NT2/D1 (cell line): ENCODE measurements around the gene SNX6.
"Not testable (repeated sequence)": the region's sequence is repeated elsewhere in the genome, so short reads cannot be mapped to it uniquely, and the experiment has no call there.

Experiments
- DNase-seq: peaks from one replicate; pipeline ENCODE4 v3.0.0-alpha.2; 2011; ENCODE audit warnings: low read depth, low spot score
- H3K27me3 ChIP-seq: 2 replicates; pipeline ENCODE4 v1.6.0; 2011; ENCODE audit warnings: mild to moderate bottlenecking; ENCODE audit not compliant: insufficient read length, insufficient read depth
- H3K36me3 ChIP-seq: 2 replicates; pipeline ENCODE4 v1.6.1; 2011; ENCODE audit warnings: mild to moderate bottlenecking, low read length, mixed read lengths; ENCODE audit not compliant: insufficient read depth, insufficient read length
- H3K4me1 ChIP-seq: 2 replicates; pipeline ENCODE4 v1.5.1; 2011; ENCODE audit not compliant: insufficient read depth, insufficient read length
- H3K4me3 ChIP-seq: 2 replicates; pipeline ENCODE4 v1.5.1; 2011; ENCODE audit warnings: low read depth; ENCODE audit not compliant: insufficient read length
- H3K9ac ChIP-seq: 2 replicates; pipeline ENCODE4 v1.6.0; 2011; ENCODE audit warnings: low read depth; ENCODE audit not compliant: insufficient read length
- H3K9me3 ChIP-seq: 2 replicates; pipeline ENCODE4 v1.5.1; 2011; ENCODE audit warnings: mild to moderate bottlenecking, low read length; ENCODE audit not compliant: insufficient read depth
- SUZ12 ChIP-seq: IDR thresholded peaks from 2 replicates; pipeline ENCODE4 v1.6.1; 2011; ENCODE audit not compliant: insufficient read length, insufficient read depth; ENCODE audit errors: extremely low read depth
- YY1 ChIP-seq: IDR thresholded peaks from 2 replicates; pipeline ENCODE4 v1.6.1; 2011; ENCODE audit not compliant: insufficient read length, insufficient read depth
- ZNF274 ChIP-seq: IDR thresholded peaks from 2 replicates; pipeline ENCODE4 v1.6.1; 2011; ENCODE audit warnings: mild to moderate bottlenecking, low read depth, low read length

The SNX6 gene

DNA sequence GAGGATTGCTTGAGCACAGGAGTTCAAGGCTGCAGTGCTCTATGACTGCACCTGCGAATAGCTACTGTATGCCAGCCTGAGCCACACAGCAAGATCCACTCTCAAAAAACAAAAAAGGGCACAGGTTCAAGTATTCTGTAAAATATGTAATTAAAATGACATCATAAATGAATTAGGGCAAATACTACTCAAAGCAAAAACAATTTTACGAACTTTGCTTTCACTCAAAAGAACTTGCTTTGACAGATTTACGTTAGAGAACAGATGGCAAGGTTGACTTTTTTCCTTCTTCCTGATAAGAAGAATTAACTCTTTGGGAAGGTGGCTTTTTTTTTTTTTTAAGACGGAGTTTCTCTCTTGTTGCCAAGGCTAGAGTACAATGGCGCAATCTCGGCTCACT, 46.4 kb downstream of the SNX6 start:
- Histone ChIP-seq H3K4me3 (no peak overlapping the region), H3K36me3 (peaks cover 35% of the 10 kb centered on the region), H3K9ac (no peak overlapping the region), H3K4me1 (no peaks in the 10 kb centered on the region), H3K9me3 (no peaks in the 10 kb centered on the region), H3K27me3 (no peaks in the 10 kb centered on the region)
- no peak for DNase-seq
- TF ChIP-seq ZNF274 (no peak), SUZ12 (no peak), YY1 (no peak)

DNA sequence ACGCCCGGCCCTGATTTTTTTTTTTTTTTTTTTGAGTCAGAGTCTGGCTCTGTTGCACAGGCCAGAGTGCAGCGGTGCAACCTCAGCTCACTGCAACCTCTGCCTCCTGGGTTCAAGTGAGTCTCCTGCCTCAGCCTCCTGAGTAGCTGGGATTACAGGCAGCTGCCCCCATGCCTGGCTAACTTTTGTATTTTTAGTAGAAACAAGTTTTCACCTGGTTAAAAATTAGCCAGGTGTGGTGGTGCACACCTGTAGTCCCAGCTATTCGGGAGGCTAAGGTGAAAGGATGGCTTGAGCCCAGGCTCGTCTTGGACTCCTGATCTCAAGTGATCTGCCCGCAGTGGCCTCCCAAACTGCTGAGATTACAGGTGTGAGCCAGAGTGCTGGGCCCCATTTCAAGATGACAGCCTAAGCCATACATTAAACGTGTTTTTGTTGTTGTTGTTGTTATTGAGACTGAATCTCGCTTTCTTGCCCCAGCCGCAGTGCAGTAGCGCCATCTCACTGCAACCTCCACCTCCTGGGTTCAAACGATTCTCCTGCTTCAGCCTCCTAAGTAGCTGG, 47.7 kb downstream of the SNX6 start:
- no peak for DNase-seq
- Histone ChIP-seq H3K9ac (no peak overlapping the region), H3K27me3 (no peaks in the 10 kb centered on the region), H3K4me1 (no peaks in the 10 kb centered on the region), H3K4me3 (no peak overlapping the region), H3K9me3 (no peaks in the 10 kb centered on the region), H3K36me3 (peaks cover 39% of the 10 kb centered on the region)
- TF ChIP-seq ZNF274 (no peak), YY1 (no peak), SUZ12 (no peak)

DNA sequence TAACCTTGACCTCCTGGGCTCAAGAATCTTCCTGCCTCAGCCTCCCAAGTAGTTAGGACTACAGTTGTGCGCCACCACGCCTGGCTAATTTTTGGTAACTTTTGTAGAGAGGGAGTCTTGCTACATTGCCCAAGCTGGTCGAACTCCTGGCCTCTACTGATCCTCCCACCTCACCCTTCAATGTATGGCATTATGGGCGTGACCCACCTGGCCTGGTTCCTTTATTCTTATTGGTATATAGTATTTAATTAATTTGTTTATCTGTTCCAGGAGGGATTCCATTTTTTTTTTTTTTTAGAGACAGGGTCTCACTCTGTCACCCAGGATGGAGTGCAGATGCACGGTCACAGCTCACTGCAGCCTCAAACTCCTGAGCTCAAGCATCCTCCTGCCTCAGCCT, 49.6 kb downstream of the SNX6 start:
- Histone ChIP-seq H3K9me3 (no peaks in the 10 kb centered on the region), H3K4me1 (no peaks in the 10 kb centered on the region), H3K27me3 (no peaks in the 10 kb centered on the region), H3K4me3 (no peak overlapping the region), H3K36me3 (peaks cover 33% of the 10 kb centered on the region), H3K9ac (no peak overlapping the region)
- TF ChIP-seq ZNF274 = no peak
- DNase-seq = no peak

DNA sequence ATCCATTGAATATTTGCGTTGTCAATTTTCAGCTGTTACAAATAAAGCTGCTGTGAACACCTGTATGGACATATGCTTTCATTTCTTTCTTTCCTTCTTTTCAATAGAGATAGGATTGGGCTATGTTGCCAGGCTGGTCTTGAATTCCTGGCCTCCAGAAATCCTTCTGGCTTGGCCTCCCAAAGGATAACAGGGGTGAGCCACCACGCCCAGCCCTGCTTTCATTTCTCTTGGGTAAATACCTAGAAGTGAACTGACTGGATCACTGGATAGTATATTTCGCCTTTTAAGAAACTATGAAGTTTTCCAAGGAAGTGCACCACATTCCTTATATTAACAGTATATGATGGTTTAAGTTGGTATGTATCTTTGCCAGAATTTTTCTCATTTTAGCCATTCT, 58.2 kb downstream of the SNX6 start:
- H3K36me3 ChIP-seq = peaks cover 28% of the 10 kb centered on the region
- H3K9me3 ChIP-seq = no peaks in the 10 kb centered on the region
- H3K27me3 ChIP-seq = no peaks in the 10 kb centered on the region
- TF ChIP-seq ZNF274 = no peak
- TF ChIP-seq YY1 = no peak
- no peak for TF ChIP-seq SUZ12
- no peak overlapping the region for H3K4me3 ChIP-seq
- no peak for DNase-seq
- H3K4me1 ChIP-seq = no peaks in the 10 kb centered on the region
- H3K9ac ChIP-seq = no peak overlapping the region

DNA sequence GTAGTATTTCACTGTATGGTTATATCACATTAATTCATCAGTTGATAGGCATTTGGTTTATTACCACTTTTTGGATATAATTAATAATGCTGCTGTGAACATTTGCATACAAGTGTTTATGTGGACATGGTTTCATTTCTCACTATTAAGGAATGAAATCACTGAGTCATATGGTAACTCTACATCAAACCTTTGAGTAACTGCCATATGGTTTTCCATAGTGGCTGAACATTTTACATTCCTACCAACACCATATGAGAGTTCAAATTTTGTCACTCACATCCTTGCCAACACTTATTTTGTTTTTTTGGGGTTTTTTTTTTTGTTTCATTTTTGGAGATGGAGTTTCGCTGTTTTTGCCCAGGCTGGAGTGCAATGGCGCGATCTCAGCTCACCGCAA, 60.2 kb downstream of the SNX6 start:
- TF ChIP-seq ZNF274 = no peak
- TF ChIP-seq YY1 = no peak
- TF ChIP-seq SUZ12 = no peak
- H3K36me3 ChIP-seq = peaks cover 26% of the 10 kb centered on the region
- no peaks in the 10 kb centered on the region for H3K27me3 ChIP-seq
- H3K4me3 ChIP-seq = no peak overlapping the region
- DNase-seq = no peak
- no peaks in the 10 kb centered on the region for H3K4me1 ChIP-seq
- no peaks in the 10 kb centered on the region for H3K9me3 ChIP-seq
- no peak overlapping the region for H3K9ac ChIP-seq

DNA sequence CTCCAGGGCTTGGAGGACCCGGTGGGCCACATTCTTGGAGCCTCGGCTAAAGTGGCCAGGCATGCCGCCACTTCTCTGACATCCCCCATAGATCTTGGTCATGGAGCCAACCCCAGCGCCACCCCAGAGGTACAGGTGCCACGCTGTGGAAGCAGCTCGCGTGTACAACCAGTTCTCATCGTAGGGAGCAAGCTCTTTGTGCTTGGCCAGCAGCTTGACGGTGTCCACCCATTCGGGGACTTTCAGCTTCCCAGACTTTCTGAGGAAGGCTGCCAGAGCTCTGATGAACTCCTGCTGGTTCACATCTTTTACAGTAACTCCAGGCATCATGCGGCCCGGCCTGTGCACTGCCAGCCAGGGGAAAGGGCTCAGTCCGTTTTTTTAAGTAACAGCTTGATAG, 61.1 kb downstream of the SNX6 start:
- Histone ChIP-seq H3K27me3 (no peaks in the 10 kb centered on the region), H3K9me3 (no peaks in the 10 kb centered on the region), H3K4me1 (no peaks in the 10 kb centered on the region), H3K9ac (no peak overlapping the region), H3K36me3 (peaks cover 30% of the 10 kb centered on the region), H3K4me3 (no peak overlapping the region)
- TF ChIP-seq YY1 (no peak), SUZ12 (no peak), ZNF274 (no peak)
- DNase-seq = no peak

DNA sequence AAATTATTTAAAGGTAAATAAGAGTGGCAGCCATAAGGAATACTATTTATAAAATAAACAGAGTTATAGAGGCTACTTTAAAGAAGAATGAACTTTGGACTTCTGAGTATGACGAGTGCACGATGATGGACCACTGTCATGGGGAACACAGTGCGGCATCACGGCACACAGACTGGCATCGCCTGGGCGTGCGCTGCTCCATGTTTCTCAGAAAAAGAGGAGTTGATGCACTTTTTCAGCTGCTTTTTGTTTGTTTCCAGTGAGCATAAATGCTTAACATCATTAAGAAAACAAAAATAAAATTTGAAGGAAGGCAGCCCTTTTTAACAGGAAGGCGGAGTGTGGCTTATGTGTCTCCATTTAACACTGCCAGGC, 67.2 kb downstream of the SNX6 start:
- DNase-seq = no peak
- no peak for TF ChIP-seq SUZ12
- TF ChIP-seq ZNF274 = no peak
- no peak for TF ChIP-seq YY1
- H3K27me3 ChIP-seq = no peaks in the 10 kb centered on the region

DNA sequence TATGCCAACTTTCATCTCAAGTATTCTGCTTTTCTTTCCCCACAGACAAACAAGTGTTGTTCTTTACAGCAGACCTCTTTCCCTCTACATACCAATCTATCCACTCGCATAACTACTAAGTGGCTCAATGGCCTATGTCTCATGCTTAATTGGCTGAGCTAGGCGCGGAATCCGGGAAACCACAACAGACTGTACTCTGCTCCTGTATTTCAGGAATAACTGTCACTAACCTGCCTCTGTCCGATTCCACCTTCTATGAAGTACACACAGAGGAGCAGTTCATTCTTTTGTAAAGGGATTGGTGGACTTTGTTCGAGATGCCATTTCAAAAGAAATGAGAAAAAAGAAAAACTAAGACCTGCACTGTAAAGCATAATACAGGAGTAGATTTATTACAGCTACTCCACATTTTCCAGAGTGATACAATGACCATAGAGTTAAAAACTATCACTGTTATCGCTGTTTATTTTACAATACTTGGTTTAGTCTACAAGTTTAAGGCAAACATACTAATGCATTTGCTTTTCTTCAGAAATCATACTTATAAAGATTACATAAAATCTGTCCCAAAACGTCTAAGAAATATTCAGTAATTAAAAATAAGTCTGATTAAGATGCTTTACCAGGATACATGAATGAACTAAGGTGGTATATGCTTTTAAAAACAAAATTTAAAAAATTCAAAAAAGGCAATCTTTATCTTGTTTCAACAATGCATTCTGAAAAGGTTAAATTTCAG, 67.7 kb downstream of the SNX6 start:
- H3K27me3 ChIP-seq, H3K4me3 ChIP-seq, H3K4me1 ChIP-seq, H3K9me3 ChIP-seq, H3K9ac ChIP-seq, DNase-seq: not testable (repeated sequence)
- peaks cover 18% of the 10 kb centered on the region for H3K36me3 ChIP-seq

More for the DNA sequence above, 67.2 kb downstream of the SNX6 start:
- Histone ChIP-seq H3K4me1 (no peaks in the 10 kb centered on the region), H3K4me3 (no peak overlapping the region), H3K9me3 (no peaks in the 10 kb centered on the region), H3K9ac (no peak overlapping the region), H3K36me3 (peaks cover 18% of the 10 kb centered on the region)

DNA sequence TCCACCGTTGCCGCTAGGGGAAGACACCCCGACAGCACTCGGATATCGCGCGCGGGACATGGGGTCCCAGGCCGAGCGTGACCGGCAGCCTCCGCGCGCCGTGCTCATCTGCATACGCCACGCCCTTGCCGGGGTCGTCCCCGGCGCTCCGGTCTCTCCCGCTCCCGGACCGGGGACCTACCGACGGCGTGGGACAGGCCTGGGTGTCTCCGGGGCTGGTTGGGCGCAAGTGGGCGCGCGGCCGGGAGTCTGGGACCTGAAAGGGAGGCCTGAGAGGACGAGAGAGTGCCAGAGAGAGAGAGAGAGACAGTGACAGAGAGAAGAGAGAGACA, 73.5 kb downstream of the SNX6 start:
- H3K4me3 ChIP-seq = not testable (repeated sequence)

DNA sequence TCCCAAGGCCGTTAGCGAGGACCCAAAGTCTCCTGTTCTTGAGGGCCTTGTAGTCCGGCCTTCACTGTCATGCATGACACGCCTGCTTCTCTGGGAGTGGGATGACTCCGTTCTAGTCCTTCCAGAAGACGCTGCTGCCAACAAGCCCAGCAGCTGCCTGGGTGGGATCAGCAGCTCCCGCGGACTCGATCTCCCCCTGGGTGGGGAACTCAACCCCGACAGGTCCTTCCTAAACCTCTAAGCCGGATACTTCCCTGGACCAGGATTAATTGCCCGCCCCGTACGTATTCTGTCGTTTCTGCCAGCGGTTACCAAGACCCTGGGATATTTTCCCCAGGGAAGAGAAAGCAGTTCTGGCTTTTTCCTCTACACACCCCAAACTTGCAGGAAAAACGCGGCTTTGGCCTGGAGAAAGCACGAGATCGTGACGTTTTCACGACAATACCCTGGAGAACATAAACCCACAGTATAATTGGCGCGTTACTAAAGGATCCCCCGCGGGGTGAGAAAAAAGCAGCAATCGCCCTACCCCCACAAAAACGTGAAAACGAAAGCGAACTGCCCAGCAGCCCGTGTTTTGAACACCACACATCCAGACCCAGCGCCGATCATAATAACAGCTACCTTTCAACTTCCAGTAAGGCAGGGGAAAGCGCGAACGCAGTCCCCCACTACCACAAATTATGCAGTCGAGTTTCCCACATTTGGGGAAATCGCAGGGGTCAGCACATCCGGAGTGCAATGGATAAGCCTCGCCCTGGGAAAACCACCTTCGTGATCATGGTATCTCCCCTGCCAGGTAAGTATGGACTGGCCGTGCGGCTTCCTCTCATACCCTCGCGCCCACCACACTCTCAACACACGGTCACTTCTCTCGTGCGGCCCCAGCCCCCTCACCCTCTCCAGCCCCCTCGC, 74.1 kb downstream of the SNX6 start:
- not testable (repeated sequence) for DNase-seq, H3K36me3 ChIP-seq, H3K4me3 ChIP-seq, H3K27me3 ChIP-seq, H3K9me3 ChIP-seq, H3K4me1 ChIP-seq, H3K9ac ChIP-seq

More for the DNA sequence above, 73.5 kb downstream of the SNX6 start:
- not testable (repeated sequence) for H3K36me3 ChIP-seq, H3K4me1 ChIP-seq, H3K27me3 ChIP-seq, DNase-seq, H3K9me3 ChIP-seq, H3K9ac ChIP-seq
